GM12878 (cell line): ENCODE results near the gene IFITM1. TPM values are rescaled to one million over a fixed set of nuclear protein-coding genes. Genes with fewer than 3 reads are reported as not detected.

Experiments
- ATAC-seq: fragments of 200-7000 bp; cut with Tn5 transposase; 3 replicates; pipeline ENCODE4 v1.9.1; 2020; ENCODE audit warnings: mild to moderate bottlenecking, moderate library complexity
- BruUV-seq: library from RNA; stranded (reverse); fragments of 400-500 nt; replicated peaks from 2 replicates; lab custom pipeline; 2021; lab: Mats Ljungman, UMichigan
- CTCF ChIA-PET: fragments of 300-600 bp; sonication (Branson Sonifier 250); formaldehyde crosslinking; extraction: SDS; loops from one replicate; lab custom pipeline; 2021; ENCODE audit warnings: inconsistent platforms; lab: Yijun Ruan, JAX
- POLR2A ChIA-PET: fragments of 350-600 bp; formaldehyde crosslinking; extraction: SDS; loops from one replicate; lab custom pipeline; 2021; ENCODE audit warnings: inconsistent platforms; lab: Charles Lee
- RAD21 ChIA-PET: fragments of 300-600 bp; sonication (Branson Sonifier 250); formaldehyde crosslinking; loops from one replicate; lab custom pipeline; 2023; ENCODE audit warnings: antibody characterized with exemption; ENCODE audit not compliant: unreplicated experiment; lab: Charles Lee
- SMC1A ChIA-PET: fragments of 300-600 bp; sonication (Branson Sonifier 250); formaldehyde crosslinking; loops from one replicate; lab custom pipeline; 2023; ENCODE audit not compliant: unreplicated experiment, uncharacterized antibody; lab: Charles Lee
- DNase-seq: peaks from one replicate; pipeline ENCODE4 v3.0.0-alpha.2; 2011; ENCODE audit warnings: low read depth, low spot score
- FAIRE-seq: peaks from 3 replicates; lab custom pipeline; 2011; peaks lifted over from hg19 to GRCh38; lab: Jason Lieb, UNC
- H2AFZ ChIP-seq: 2 replicates; pipeline ENCODE4 v1.6.0; 2011; ENCODE audit warnings: low read depth, low read length, control low read depth; ENCODE audit not compliant: control insufficient read depth
- H3K27ac ChIP-seq: 2 replicates; pipeline ENCODE4 v1.5.1; 2011; ENCODE audit warnings: control low read depth; ENCODE audit not compliant: control insufficient read depth, insufficient read depth
- H3K27me3 ChIP-seq, 2 experiments: replicated peaks in 1 of 2; 2 replicates each; pipeline versions ENCODE4 v1.6.0 to v1.6.1; 2011; ENCODE audit warnings: low read length in 1 of 2; ENCODE audit not compliant: control insufficient read depth in 2 of 2, insufficient read depth in 2 of 2
- H3K36me3 ChIP-seq, 2 experiments: 2 replicates each; pipeline ENCODE4 v1.5.1; 2011; ENCODE audit warnings: low read length in 1 of 2; ENCODE audit not compliant: control insufficient read depth in 2 of 2, insufficient read depth in 2 of 2
- H3K4me1 ChIP-seq: 2 replicates; pipeline ENCODE4 v1.6.1; 2011; ENCODE audit warnings: mild to moderate bottlenecking, low read length, moderate library complexity, mixed read lengths; ENCODE audit not compliant: control insufficient read depth, insufficient read depth
- H3K4me2 ChIP-seq: 2 replicates; pipeline ENCODE4 v1.6.0; 2011; ENCODE audit warnings: control low read depth; ENCODE audit not compliant: control insufficient read depth, insufficient read depth
- H3K4me3 ChIP-seq: fragments of 200-600 bp; sonication (generic); 2 replicates; pipeline ENCODE4 v1.5.1; 2016
- H3K79me2 ChIP-seq: 2 replicates; pipeline ENCODE4 v1.6.0; 2011; ENCODE audit warnings: low read length; ENCODE audit not compliant: control insufficient read depth, insufficient read depth
- H3K9ac ChIP-seq: 2 replicates; pipeline ENCODE4 v1.8.0; 2011; ENCODE audit warnings: low read length, control low read depth, mixed read lengths; ENCODE audit not compliant: control insufficient read depth, insufficient read depth
- H3K9me3 ChIP-seq: replicated peaks from 3 replicates; pipeline ENCODE4 v1.5.1; 2011; ENCODE audit warnings: mild to moderate bottlenecking, low read length; ENCODE audit not compliant: control insufficient read depth, insufficient read depth
- H4K20me1 ChIP-seq: 2 replicates; pipeline ENCODE4 v1.6.0; 2011; ENCODE audit not compliant: control insufficient read depth, insufficient read depth
- CREB1 ChIP-seq: IDR thresholded peaks from 2 replicates; pipeline ENCODE4 v1.6.1; 2012; ENCODE audit warnings: low read depth, mild to moderate bottlenecking, inconsistent platforms
- PML ChIP-seq: IDR thresholded peaks from 2 replicates; pipeline ENCODE4 v1.6.1; 2012; ENCODE audit warnings: low read length, inconsistent platforms
- REST ChIP-seq: IDR thresholded peaks from 2 replicates; pipeline ENCODE4 v1.6.1; 2012; ENCODE audit warnings: mild to moderate bottlenecking, low read depth, low read length
- SREBF1 ChIP-seq: IDR thresholded peaks from 2 replicates; pipeline ENCODE4 v1.6.1; 2012; ENCODE audit warnings: mild to moderate bottlenecking, low read length
- WRNIP1 ChIP-seq: IDR thresholded peaks from 2 replicates; pipeline ENCODE4 v1.6.1; 2011; ENCODE audit warnings: low read depth, low read length, improper control_type of control experiment, borderline replicate concordance
- WGBS: methylation state at CpG from one replicate; pipeline ENCODE4 v1.1.6; 2016; ENCODE audit warnings: low lambda C conversion rate; ENCODE audit not compliant: insufficient replicate concordance, insufficient coverage; ENCODE audit errors: missing lambda C conversion rate; 5-methylcytosine and 5-hydroxymethylcytosine counted together
- in situ Hi-C: fragments of 300-500 bp; cut with MboI; formaldehyde crosslinking; loops from 9 replicates; pipeline ENCODE4 v1.14.3; 2018; ENCODE audit warnings: mixed read lengths
- intact Hi-C: fragments of 100-400 bp; cut with micrococcal nuclease; formaldehyde crosslinking; loops from one replicate; pipeline ENCODE4 v1.14.2; 2022; ENCODE audit not compliant: unreplicated experiment
- polyA plus RNA-seq, 11 experiments: library from polyadenylated mRNA; depleted of rRNA in 4 of 11; unstranded in 6 of 11; stranded (reverse) in 5 of 11; fragments of >200 nt; fragmentation: Nextera tagmentation in 4 of 11; fragmentation: Illumina TruSeq in 1 of 11; extraction: Ambion mirVana in 4 of 11; extraction: Trizol in 1 of 11; gene quantifications; 1 replicate in 1 of 11; 2 replicates in 10 of 11; pipeline versions ENCODE4 v1.2.1 to v1.2.3, GENCODE V29; 2011 to 2016; ENCODE audit warnings: inconsistent platforms in 2 of 11, missing spikeins in 2 of 11, low read depth in 1 of 11
- total RNA-seq, 4 experiments: library from RNA; depleted of rRNA in 3 of 4; stranded (reverse); fragments of >200 nt in 3 of 4; fragmentation: Illumina TruSeq in 1 of 4; extraction: Trizol in 1 of 4; gene quantifications; 2 replicates each; pipeline versions ENCODE4 v1.2.1 to v1.2.3, GENCODE V29; 2013 to 2021

The IFITM1 gene
- total and polyA plus RNA-seq, 10 of the 15 experiments (the other 5 are each of a cell fraction or from before 2014, with no cell fraction given), result 396 to 2,788 (median 607) TPM

- Histone ChIP-seq H2AFZ (no peak overlapping the region), H3K27me3 (peaks cover 15 to 20% of the 10 kb centered on the region in 2 experiments), H3K9me3 (no peaks in the 10 kb centered on the region; the same call in 2 of the 3 replicates), H3K4me2 (no peak overlapping the region), H3K36me3 (no peaks in the 10 kb centered on the region), H3K79me2 (no peaks in the 10 kb centered on the region), H4K20me1 (no peaks in the 10 kb centered on the region), H3K27ac (no peak overlapping the region), H3K4me1 (no peaks in the 10 kb centered on the region; the same call in 1 of the 2 replicates), H3K4me3 (no peak overlapping the region), H3K9ac (no peak overlapping the region)
- BruUV-seq, result no TSS peak
- ATAC-seq, result no peak
- ChIA-PET POLR2A (no interaction called here), CTCF (no interaction called here), RAD21 (no interaction called here), SMC1A (no interaction called here)
- no peak for FAIRE-seq
- in situ Hi-C loops, result no loop called here
- TF ChIP-seq SREBF1, result no peak
- no peak for TF ChIP-seq PML
- TF ChIP-seq REST, result no peak
- TF ChIP-seq CREB1, result no peak
- TF ChIP-seq WRNIP1, result no peak
- 50% methylated on average over 25 of the region's 26 CpGs for WGBS
- intact Hi-C loops, result no loop called here
- no peak for DNase-seq
These were observed 32.2 kb upstream of the IFITM1 start for GRCh38 chr11:281486-282161.
